Germinal center (tissue), 1 donor: ENCODE data around the gene ARPC2.

Experiments
- DNase-seq: peaks from one replicate; pipeline ENCODE4 v3.0.0; 2012; ENCODE audit warnings: mixed read lengths, low spot score

ARPC2 gene

GRCh38 chr2:218217360-218218267 is 625 bp downstream of the ARPC2 start:
- DNase-seq, result peak; percentile 82

GRCh38 chr2:218218268-218219185 is 1.5 kb downstream of the ARPC2 start:
- peak; percentile 82 for DNase-seq

DNA sequence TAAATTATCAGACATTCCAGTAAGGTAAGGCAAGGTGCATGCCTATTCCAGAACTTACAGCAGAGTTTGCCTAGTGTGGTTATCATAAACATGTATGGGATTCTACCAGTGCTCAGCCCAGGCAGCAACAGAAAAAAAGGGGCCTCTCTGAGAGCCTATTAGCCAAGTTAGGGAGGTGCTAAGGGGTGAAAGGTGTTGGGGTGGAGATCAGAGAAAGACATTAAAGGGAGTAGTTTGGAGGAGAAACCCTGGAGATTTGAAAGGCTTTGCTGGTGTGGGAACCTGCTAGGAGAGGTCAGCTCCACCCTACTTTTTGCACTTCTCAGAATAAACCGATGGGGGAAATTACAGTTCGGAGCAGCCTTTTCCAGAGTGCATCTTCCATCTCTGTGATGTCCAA is 2.9 kb downstream of the ARPC2 start:
- DNase-seq, result no peak

DNA sequence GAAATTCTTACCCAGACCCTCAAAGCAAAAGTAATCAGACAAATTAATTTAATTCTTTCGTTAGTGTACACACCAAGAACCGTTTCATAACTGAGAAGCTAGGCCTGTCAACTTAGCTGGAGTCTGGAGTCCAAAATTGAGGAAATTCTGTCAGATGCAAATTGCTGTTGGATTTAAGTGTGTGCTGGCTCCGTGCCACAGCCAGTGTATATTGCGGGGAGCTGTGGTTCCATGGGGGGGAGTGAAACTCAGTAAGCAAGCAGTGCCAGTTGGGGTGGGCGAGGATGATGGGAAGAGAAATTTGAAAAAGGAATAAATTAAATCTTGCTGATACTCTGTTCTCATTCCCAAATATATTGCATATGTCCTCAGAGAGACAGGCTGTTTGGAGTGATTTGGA is 4.0 kb downstream of the ARPC2 start:
- no peak for DNase-seq

DNA sequence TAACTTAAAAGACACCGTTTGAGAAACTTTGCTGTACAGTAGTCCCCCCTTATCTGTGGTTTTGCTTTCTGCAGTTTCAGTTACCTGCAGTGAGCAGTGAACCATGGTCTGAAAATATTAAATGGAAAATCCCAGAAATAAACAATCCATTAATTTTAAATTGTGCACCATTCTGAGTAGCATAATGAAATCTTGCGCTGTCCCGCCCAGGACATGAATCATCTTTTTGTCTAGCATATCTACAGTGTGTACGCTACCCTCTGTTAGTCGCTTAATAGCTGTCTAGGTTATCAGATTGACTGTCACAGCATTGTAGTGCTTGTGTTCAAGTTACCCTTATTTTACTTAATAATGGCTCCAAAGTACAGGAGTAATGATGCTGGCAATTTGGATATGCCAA is 6.1 kb downstream of the ARPC2 start:
- no peak for DNase-seq

DNA sequence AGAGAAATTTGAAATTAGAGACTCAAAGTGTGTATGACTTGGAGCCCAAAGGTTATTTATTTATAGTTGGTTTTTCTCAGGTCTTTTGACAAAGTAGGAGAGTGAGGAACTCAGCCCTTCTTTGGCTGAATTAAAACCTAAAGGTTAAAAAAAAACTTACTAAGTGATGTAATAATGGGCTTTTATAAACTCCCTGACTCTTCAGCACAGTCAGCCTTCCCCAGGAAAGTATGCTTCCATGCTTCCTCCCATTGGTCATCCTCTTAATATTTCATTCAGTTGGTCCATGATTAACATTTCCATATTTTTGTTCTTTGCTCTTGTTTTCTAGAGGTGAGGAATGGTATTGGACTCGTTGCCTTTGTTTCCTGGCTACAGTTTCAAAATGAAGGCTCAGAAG is 7.2 kb downstream of the ARPC2 start:
- no peak for DNase-seq

DNA sequence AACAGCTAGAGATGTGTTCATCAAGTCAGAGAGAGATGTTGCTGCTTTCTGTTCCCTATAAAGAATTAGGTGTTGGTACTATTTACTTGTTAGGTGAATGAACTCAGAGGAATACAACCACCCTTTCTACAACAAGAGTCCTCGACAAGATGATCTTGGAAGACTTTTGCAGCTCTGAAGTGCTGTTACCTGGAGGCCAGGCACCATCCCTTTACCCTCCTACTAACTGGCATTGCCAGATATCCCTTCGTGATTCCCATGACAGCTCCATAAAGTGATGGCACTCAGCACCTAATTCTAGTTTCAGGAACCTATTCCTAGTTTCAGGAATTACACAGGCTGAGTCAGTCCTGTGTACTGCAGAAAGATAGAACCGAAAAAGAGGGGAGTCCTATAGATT is 9.9 kb downstream of the ARPC2 start:
- no peak for DNase-seq

- DNase-seq, result no peak
These were observed 11.5 kb downstream of the ARPC2 start for GRCh38 chr2:218228366-218229090.

GRCh38 chr2:218229239-218229638 is 12.2 kb downstream of the ARPC2 start:
- DNase-seq, result peak; percentile 33

DNA sequence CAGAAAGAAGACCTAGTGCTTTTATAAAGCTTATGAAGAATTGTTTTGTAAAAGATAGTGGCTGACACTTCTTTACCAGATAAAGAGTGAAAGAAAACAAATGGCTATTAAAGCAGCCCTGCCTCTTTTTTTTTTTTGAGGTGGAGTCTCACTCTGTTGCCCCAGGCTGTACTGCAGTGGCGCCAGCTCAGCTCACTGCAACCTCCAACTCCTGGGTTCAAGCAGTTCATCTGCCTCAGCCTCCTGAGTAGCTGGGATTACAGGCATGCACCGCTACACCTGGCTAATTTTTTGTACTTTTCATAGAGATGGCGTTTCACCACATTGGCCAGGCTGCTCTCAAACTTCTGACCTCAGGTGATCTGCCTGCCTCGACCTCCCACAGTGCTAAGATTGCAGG is 12.9 kb downstream of the ARPC2 start:
- no peak for DNase-seq

- peak; percentile 15 for DNase-seq
These were observed 13.9 kb downstream of the ARPC2 start for GRCh38 chr2:218230882-218231281.

GRCh38 chr2:218233543-218233942 is 16.6 kb downstream of the ARPC2 start:
- no peak for DNase-seq

- no peak for DNase-seq
These were observed 17.5 kb downstream of the ARPC2 start for GRCh38 chr2:218234521-218234920.

DNA sequence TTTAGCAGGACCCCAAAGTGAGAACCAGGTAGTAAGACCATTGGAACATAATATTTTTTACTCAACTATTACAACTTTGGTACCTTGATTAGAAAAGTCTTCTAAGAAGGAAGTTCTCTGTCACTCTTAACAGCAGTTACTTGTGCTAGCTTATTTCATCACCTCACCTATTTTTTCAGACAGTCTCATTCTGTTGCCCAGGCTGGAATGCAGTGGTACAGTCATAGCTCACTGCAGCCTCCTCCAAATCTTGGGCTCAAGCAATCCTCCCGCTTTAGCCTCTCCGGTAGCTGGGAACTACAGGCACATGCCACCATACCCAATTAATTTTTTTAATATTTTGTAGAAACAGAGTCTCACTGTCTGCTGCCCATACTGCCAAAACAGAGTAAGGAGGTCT is 18.0 kb downstream of the ARPC2 start:
- DNase-seq, result no peak

DNA sequence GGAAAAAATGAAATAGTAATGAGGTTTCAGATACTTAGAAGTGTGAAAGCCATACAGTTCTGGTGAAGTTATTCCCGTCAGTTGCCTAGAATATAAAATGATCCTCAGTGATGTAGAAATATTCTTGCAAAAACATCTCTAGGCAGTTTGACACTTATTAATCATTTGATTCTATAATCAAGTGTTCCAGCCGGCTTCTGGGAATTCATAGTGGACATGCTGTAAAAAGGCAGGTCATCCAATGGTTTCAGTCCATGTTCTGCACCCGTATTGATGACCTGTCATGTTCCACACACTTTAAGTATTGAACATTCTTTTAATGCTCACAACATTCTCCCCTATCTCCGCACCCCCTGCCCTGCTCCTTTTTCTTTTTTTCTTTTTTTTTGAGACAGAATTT is 19.8 kb downstream of the ARPC2 start:
- DNase-seq, result no peak

DNA sequence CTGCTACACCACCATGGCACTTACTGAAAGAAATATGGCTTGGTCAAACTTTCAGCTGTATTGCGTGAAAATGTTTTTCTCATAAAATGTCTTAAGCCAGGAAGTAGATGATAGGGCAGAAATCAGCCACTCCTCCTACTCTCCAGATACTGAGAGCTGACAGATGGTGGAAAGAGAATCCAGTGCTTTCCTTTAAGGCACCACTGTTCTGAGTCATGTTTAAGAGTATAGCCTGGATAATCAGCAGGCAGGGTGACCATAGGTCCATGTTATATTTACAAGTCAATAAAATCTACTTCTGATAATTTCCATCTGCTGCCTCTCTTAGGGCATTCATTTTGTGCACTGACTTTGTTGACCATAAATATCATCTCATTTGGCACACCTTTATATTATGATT is 21.9 kb downstream of the ARPC2 start:
- no peak for DNase-seq

DNA sequence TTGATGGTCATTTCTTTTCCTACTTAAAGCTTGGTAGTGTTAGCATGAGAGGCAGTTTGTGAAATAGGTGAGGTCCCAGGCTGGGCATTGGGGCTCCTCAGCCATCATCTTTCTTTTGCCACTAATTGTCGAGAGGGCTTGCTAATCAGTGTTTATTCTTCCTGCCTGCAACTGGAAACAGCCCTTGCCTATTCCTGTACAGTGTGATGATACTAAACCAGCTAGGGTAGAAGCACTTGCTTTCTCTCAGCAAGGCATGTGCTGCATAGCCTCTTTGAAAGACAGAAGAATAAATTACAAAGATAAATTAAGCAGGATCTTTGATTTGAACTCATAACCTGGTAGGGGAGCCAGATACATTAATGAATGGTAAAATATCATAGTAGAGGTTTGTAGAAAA is 27.2 kb downstream of the ARPC2 start:
- no peak for DNase-seq

GRCh38 chr2:218244665-218245064 is 27.7 kb downstream of the ARPC2 start:
- DNase-seq, result no peak

DNA sequence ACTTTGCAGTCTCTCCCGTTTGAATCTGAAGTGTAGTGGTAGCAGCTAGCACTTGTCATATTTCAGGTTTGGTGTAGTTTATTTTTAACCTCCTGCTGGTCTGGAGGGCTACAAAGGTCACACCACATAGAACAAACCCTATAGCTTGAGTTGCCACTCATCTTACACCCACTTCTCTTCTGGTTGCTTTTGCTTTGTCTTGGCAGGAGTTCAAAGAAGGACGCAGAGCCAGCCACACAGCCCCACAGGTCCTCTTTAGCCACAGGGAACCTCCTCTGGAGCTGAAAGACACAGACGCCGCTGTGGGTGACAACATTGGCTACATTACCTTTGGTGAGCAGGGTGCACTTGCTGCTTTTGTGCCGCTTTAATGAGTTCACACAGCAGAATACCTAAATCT is 28.2 kb downstream of the ARPC2 start:
- DNase-seq, result no peak

- DNase-seq, result no peak
These were observed 32.7 kb downstream of the ARPC2 start for GRCh38 chr2:218249691-218250090.

DNA sequence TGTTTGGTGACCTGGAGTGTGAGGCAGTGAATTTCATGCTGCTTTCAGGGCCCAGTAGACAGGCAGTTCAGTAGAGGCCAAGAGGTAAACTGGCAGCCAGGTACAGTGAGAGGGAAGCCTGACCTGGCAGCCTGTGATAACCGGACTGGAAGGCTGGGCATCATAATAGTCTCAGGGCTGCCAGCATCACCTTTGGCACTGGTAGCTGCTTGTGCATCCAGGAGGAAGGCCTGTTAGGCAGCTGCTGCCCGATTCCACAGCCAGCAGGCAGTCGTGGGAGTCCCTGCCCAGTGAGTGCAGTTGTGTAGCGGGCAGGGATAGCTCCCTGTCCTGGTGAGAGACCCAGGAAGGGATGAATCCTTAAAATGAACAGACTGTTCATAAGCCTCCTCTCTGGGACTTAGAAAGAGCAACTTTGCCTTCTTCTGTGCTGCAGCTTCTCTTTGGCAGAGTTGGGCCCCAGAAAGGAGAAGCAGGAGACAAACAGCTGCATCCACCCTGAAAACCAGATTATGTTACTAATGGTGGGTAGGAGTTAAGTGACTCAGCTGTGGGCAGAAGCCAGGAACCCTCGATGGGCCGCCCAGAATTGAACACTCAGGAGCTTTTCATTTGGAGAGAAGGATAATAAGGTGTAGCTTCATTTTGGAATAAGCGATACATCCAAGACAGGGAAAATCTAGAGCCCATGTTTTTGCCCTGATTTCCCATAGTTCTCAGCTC is 35.7 kb downstream of the ARPC2 start:
- DNase-seq, result no peak

DNA sequence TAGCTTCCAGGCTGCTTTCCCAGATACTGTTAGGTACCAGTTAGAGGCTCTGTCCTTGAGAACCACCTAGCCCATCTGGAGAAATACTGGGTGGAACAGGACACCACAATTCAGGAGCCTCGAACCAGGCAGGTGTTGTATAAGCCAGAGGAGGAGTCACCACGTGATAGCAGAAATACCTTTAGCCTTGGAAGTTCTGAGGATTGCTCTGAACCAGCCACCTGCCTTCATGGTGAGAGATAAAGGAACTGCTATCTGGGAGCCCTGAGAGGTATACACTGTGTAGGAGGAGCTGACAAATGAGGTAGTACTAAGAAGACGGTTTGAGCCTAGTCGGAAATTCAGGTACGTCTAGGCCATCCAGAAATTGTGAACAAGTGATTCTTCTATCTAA is 36.2 kb downstream of the ARPC2 start:
- DNase-seq, result no peak
